ENCODE results near the gene RNF144B.
A peak's percentile ranks its signal among the peaks of the same experiment; 100 is the strongest.
"Not testable (repeated sequence)": the region's sequence is repeated elsewhere in the genome, so short reads cannot be mapped to it uniquely, and the experiment has no call there.

RNF144B gene

DNA sequence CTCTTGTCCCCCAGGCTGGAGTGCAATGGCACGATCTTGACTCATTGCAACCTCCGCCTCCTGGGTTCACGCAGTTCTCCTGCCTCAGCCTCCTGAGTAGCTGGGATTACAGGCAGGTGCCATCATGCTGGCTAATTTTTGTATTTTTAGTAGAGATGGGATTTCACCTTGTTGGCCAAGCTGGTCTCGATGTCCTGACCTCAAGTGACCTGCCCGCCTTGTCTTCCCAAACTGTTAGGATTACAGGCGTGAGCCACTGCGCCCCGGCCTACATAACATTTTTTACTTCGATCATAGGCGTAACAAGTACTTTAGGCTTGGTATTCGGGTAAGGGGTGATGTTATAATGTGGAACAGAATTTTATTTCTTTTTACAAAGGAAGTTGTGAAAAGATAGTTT is 22.5 kb downstream of the RNF144B start:
- not testable (repeated sequence) for DNase-seq (ENCODE audit: low read depth in 2 of 2)

- DNase-seq (ENCODE audit: low read depth in 2 of 2), result no peak
These were observed 23.3 kb downstream of the RNF144B start for GRCh38 chr6:18410412-18410811.

- DNase-seq (ENCODE audit: low read depth in 2 of 2), result no peak
These were observed 24.9 kb downstream of the RNF144B start for GRCh38 chr6:18412068-18412467.

- DNase-seq (ENCODE audit: low read depth in 2 of 2), result peak; percentile 44 to 45
These were observed 25.5 kb downstream of the RNF144B start for GRCh38 chr6:18412644-18413043.

DNA sequence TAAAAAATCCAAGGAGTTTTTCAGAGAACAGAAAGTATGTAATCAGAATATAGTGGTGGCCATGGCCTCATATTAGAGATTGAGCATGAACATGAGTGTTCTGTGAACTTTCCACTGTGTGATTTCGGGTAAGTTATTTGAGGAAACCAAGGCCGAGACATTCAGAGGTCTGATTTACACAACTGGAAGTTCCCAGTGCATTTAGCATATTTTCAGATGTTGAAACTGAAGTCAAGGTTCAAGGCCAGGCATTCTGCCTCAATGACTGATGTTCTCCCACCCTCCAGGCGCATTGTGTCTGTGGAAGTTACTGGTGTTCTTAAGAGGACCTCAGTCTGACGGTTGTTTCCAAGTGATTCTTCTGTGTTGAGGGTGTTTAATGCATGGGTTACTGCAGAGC is 26.2 kb downstream of the RNF144B start:
- no peak for DNase-seq (ENCODE audit: low read depth in 2 of 2)

GRCh38 chr6:18414116-18414515 is 27.0 kb downstream of the RNF144B start:
- DNase-seq (ENCODE audit: low read depth in 2 of 2), result no peak

GRCh38 chr6:18415207-18415606 is 28.1 kb downstream of the RNF144B start:
- DNase-seq (ENCODE audit: low read depth in 2 of 2), result no peak

GRCh38 chr6:18415671-18416340 is 28.7 kb downstream of the RNF144B start:
- peak; percentile 42 to 50 for DNase-seq (ENCODE audit: low read depth in 2 of 2)

GRCh38 chr6:18416341-18416679 is 29.2 kb downstream of the RNF144B start:
- no peak for DNase-seq (ENCODE audit: low read depth in 2 of 2)

DNA sequence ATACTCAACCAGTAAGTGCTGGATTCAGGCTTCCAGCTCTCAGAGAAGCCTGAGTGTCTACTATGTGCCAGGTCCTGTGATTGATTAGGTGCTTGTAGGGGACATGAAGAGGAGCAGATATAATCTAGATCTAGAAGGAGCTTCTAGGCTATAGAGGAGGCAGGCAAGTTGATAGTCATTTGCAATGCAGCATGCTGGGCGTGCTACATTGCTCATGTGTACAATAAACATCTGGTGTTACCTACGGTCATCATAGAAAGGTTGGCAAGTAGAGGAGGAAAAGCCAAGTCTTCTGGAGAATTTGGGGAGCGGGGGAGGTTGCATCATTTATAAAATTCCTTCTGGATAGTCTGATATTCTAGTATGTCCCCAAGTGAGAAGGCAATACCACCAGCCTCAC is 33.2 kb downstream of the RNF144B start:
- DNase-seq (ENCODE audit: low read depth in 2 of 2), result no peak

DNA sequence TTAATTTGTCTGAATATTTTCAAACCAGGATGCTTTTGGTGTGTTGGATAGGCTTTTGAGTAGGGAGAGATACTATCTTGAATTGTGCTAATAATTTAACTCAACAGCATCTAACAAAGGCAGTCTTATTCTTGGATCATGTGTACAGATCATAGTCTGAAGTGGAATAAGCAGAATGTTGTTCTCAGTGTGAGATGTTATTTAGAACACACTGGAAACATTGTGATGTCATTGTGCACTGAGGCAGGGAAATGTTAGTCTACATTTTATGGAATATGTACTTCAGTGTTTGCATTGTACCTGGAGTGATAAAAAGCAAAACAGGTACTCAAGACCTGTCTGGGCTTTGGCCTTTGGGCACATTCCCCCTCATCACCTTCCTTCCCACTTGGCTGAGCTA is 35.0 kb downstream of the RNF144B start:
- DNase-seq (ENCODE audit: low read depth in 2 of 2), result no peak

GRCh38 chr6:18423426-18423825 is 36.3 kb downstream of the RNF144B start:
- DNase-seq (ENCODE audit: low read depth in 2 of 2), result no peak

GRCh38 chr6:18424201-18424600 is 37.1 kb downstream of the RNF144B start:
- DNase-seq (ENCODE audit: low read depth in 2 of 2), result no peak

- DNase-seq (ENCODE audit: low read depth in 2 of 2), result no peak
These were observed 38.1 kb downstream of the RNF144B start for GRCh38 chr6:18425218-18425617.

GRCh38 chr6:18427296-18427695 is 40.1 kb downstream of the RNF144B start:
- DNase-seq (ENCODE audit: low read depth in 2 of 2), result no peak

- DNase-seq (ENCODE audit: low read depth in 2 of 2), result no peak
These were observed 42.6 kb downstream of the RNF144B start for GRCh38 chr6:18429655-18430297.

GRCh38 chr6:18431581-18431980 is 44.4 kb downstream of the RNF144B start:
- no peak for DNase-seq (ENCODE audit: low read depth in 2 of 2)

GRCh38 chr6:18432180-18432579 is 45.0 kb downstream of the RNF144B start:
- DNase-seq (ENCODE audit: low read depth in 2 of 2), result no peak

- DNase-seq (ENCODE audit: low read depth in 2 of 2), result no peak
These were observed 45.5 kb downstream of the RNF144B start for GRCh38 chr6:18432619-18433018.

DNA sequence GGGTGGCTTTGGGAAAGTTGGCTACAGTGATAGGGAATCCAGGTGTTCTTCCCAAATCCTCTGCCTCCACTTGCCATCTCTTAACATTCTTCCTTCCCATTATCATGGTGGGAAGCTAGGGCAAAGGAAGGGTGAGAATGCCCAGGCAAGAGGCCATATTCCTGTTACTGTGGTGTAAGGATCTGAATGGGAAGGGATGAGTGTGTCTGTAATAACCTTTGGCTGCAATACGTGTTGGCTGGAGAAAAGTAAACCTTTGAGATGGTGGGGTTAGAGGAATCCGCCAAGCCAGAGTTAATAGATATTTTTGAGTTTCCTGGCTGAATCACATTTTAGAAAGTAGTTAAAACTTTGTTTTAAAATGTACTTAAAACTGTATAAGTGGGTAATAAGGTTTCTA is 45.9 kb downstream of the RNF144B start:
- DNase-seq (ENCODE audit: low read depth in 2 of 2), result no peak

GRCh38 chr6:18436341-18436740 is 49.2 kb downstream of the RNF144B start:
- DNase-seq (ENCODE audit: low read depth in 2 of 2), result no peak

DNA sequence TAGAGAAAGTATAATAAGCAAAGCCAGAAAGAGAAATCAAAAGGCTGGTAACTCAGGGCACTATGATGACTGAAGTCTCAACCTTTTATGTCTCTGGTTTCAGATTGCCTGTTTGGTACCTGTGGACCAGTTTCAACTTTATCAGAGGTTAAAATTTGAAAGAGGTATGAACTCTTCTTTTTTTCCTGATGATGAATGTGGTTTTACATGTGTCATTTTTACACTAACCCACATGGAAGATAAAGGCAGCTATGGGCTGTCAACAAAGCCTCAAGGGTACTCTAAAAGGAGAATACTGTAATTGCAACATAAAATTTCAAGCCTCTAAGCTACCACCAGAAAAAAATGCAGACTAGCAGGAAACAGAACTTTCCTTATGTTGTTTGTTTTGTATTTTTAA is 52.4 kb downstream of the RNF144B start:
- DNase-seq (ENCODE audit: low read depth in 2 of 2), result no peak

DNA sequence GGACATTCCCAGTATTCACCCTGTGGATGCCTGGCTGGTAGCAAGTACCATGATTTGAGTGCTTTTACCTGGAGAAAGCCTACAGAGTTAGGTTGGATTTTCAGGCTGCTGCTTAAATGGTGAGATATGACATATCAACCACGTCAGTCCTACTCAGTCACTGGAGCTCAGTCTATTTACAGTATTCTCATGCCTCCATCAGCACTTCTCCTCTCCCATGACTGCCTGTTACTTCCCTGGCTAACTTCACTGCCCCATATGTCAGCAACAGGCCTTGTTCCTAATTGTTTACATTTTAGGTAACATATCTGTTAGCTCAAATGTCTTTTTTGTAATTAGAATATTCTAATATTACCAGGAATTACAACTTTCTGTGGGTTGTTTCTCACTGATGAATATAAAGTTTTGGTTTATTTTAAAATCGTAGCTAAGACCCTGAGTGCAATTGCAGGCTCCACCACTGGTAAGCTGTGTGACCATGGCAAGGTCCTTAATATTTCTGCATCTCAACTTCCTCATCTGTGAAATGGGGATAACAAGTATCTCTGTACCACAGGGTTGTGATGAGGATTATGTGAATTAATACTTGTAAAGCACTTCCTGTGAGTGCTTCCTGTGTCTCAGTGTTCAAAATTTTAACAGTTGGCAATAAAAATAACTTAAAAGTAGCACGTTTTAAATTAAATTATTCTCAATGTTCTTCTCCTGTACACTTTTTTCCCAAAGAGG is 54.3 kb downstream of the RNF144B start:
- no peak for DNase-seq (ENCODE audit: low read depth in 2 of 2)

Measured in fibroblast of skin of left biceps (primary cell).